K562 (cell line): ENCODE measurements around the gene LRP1-AS. TPM values are rescaled to one million over a fixed set of nuclear protein-coding genes. Genes with fewer than 3 reads are reported as not detected.

Experiments used
- ATAC-seq: fragments of 200-7000 bp; cut with Tn5 transposase; 3 replicates; pipeline ENCODE4 v1.9.1; 2020; ENCODE audit warnings: moderate library complexity
- BruUV-seq: library from RNA; stranded (reverse); fragments of 400-500 nt; replicated peaks from 2 replicates; lab custom pipeline; 2021; lab: Mats Ljungman, UMichigan
- CTCF ChIA-PET: fragments of 300-600 bp; formaldehyde crosslinking; extraction: SDS; loops from one replicate; lab custom pipeline; 2021; ENCODE audit warnings: low intra/inter-chr PET ratio; lab: Yijun Ruan, JAX
- POLR2A ChIA-PET: fragments of 300-600, 350-650 bp; sonication (Branson Sonifier 250); formaldehyde crosslinking; extraction: SDS; loops from one replicate; lab custom pipeline; 2021; ENCODE audit warnings: antibody characterized with exemption, inconsistent platforms; lab: Yijun Ruan, JAX
- DNase-seq, 4 experiments: peaks; one replicate each; pipeline versions ENCODE4 v3.0.0 to v3.0.0-alpha.2; 2011 to 2018; ENCODE audit warnings: low spot score in 3 of 4, mixed read lengths in 3 of 4; ENCODE audit errors: extremely low read depth in 1 of 4
- FAIRE-seq: peaks from 2 replicates; lab custom pipeline; 2011; peaks lifted over from hg19 to GRCh38; lab: Jason Lieb, UNC
- H2AFZ ChIP-seq: 2 replicates; pipeline ENCODE4 v1.6.0; 2011; ENCODE audit warnings: low read depth, low read length, control low read depth, inconsistent platforms
- H3K27ac ChIP-seq: fragments of 200-600 bp; 3 replicates; pipeline ENCODE4 v1.8.0; 2011; ENCODE audit warnings: low read depth, mild to moderate bottlenecking, control low read depth, inconsistent platforms, low read length, moderate library complexity, mixed read lengths; ENCODE audit errors: extremely low read depth
- H3K27me3 ChIP-seq, 2 experiments: fragments of 300-600 bp in 1 of 2; 2 replicates in 1 of 2; 3 replicates in 1 of 2; pipeline versions ENCODE4 v1.6.0 to v1.8.0; 2011; ENCODE audit warnings: inconsistent platforms in 2 of 2, low read length in 2 of 2, mild to moderate bottlenecking in 1 of 2, mixed read lengths in 1 of 2, moderate library complexity in 1 of 2; ENCODE audit not compliant: control insufficient read depth in 2 of 2, insufficient read depth in 2 of 2
- H3K36me3 ChIP-seq: fragments of 300-600 bp; 3 replicates; pipeline ENCODE4 v1.8.0; 2011; ENCODE audit warnings: mild to moderate bottlenecking, low read length, inconsistent platforms; ENCODE audit not compliant: control insufficient read depth, insufficient read depth
- H3K4me1 ChIP-seq, 2 experiments: fragments of 200-600 bp in 1 of 2; replicated peaks in 1 of 2; 2 replicates in 1 of 2; 3 replicates in 1 of 2; pipeline versions ENCODE4 v1.5.1 to v1.8.0; 2011; ENCODE audit warnings: inconsistent platforms in 2 of 2, low read length in 2 of 2, mild to moderate bottlenecking in 1 of 2, mixed read lengths in 1 of 2, moderate library complexity in 1 of 2; ENCODE audit not compliant: control insufficient read depth in 2 of 2, insufficient read depth in 2 of 2
- H3K4me2 ChIP-seq: 2 replicates; pipeline ENCODE4 v1.6.1; 2011; ENCODE audit warnings: low read length, control low read depth, inconsistent platforms, mixed read lengths; ENCODE audit not compliant: insufficient read depth
- H3K4me3 ChIP-seq: fragments of 200-600 bp; sonication (generic), shearing (Covaris generic); 2 replicates; pipeline ENCODE4 v1.5.1; 2016; ENCODE audit warnings: control low read depth, inconsistent platforms
- H3K79me2 ChIP-seq: fragments of 200-600 bp; 3 replicates; pipeline ENCODE4 v1.8.0; 2011; ENCODE audit warnings: low read length, inconsistent platforms; ENCODE audit not compliant: control insufficient read depth, insufficient read depth
- H3K9ac ChIP-seq, 2 experiments: 2 replicates each; pipeline versions ENCODE4 v1.6.0 to v1.6.1; 2011; ENCODE audit warnings: low read depth in 2 of 2, low read length in 2 of 2, control low read depth in 1 of 2, inconsistent platforms in 1 of 2, mild to moderate bottlenecking in 1 of 2, mixed read lengths in 1 of 2; ENCODE audit not compliant: insufficient read depth in 1 of 2
- H3K9me1 ChIP-seq: one replicate; pipeline ENCODE4 v1.6.0; 2011; ENCODE audit warnings: inconsistent platforms, mild to moderate bottlenecking, low read length, moderate library complexity; ENCODE audit not compliant: control insufficient read depth, insufficient read depth
- H3K9me3 ChIP-seq: replicated peaks from 2 replicates; pipeline ENCODE4 v1.5.1; 2011; ENCODE audit warnings: low read depth, low read length, inconsistent platforms; ENCODE audit not compliant: control insufficient read depth, insufficient read depth
- H4K20me1 ChIP-seq: replicated peaks from 2 replicates; pipeline ENCODE4 v1.6.1; 2011; ENCODE audit warnings: low read length, inconsistent platforms, mixed read lengths; ENCODE audit not compliant: control insufficient read depth, insufficient read depth
- NR2C1 ChIP-seq, 2 experiments: fragments of 450-650 bp; IDR thresholded peaks; 2 replicates each; pipeline ENCODE4 v1.6.1; 2017; ENCODE audit warnings: mild to moderate bottlenecking in 2 of 2, antibody characterized with exemption in 1 of 2, inconsistent platforms in 1 of 2, missing compliant biosample characterization in 1 of 2, missing genetic modification characterization in 1 of 2
- WGBS: fragments of 100-300 bp; shearing (Covaris generic); methylation state at CpG from one replicate; pipeline ENCODE4 v1.1.6; 2016; ENCODE audit warnings: low coverage, mixed read lengths; ENCODE audit not compliant: insufficient coverage; ENCODE audit errors: missing lambda C conversion rate; 5-methylcytosine and 5-hydroxymethylcytosine counted together
- in situ Hi-C: fragments of 300-500 bp; cut with MboI; formaldehyde crosslinking; loops from 4 replicates; pipeline ENCODE4 v1.15.0; 2018; ENCODE audit warnings: inconsistent platforms, mixed read lengths
- intact Hi-C: fragments of 100-400 bp; cut with micrococcal nuclease; formaldehyde crosslinking; loops from 2 replicates; pipeline ENCODE4 v1.14.2; 2022
- polyA plus RNA-seq, 8 experiments: library from polyadenylated mRNA; depleted of rRNA in 4 of 8; stranded (reverse) in 5 of 8; unstranded in 3 of 8; fragments of >200 nt; fragmentation: Nextera tagmentation in 2 of 8; fragmentation: Illumina TruSeq in 1 of 8; extraction: Ambion mirVana in 2 of 8; extraction: Trizol in 1 of 8; gene quantifications; 2 replicates each; pipeline versions ENCODE4 v1.2.1 to v1.2.3, GENCODE V29; 2011 to 2014; ENCODE audit warnings: inconsistent platforms in 1 of 8, missing spikeins in 1 of 8
- total RNA-seq, 7 experiments: library from RNA; depleted of rRNA in 6 of 7; stranded (reverse); fragments of >200 nt in 6 of 7; fragmentation: Illumina TruSeq in 2 of 7; extraction: Trizol in 2 of 7; gene quantifications; 2 replicates each; pipeline versions ENCODE4 v1.2.1 to v1.2.3, GENCODE V29; 2011 to 2021; ENCODE audit warnings: low replicate concordance in 1 of 7
- TF ChIP-seq, protein P1 (sequence below): fragments of 450-650 bp; IDR thresholded peaks from 2 replicates; pipeline ENCODE4 v1.6.1; 2016
- TF ChIP-seq, protein P2 (sequence below): fragments of 450-650 bp; IDR thresholded peaks from 2 replicates; pipeline ENCODE4 v1.7.0; 2016; ENCODE audit warnings: borderline replicate concordance
- TF ChIP-seq, protein P3 (sequence below), 2 experiments: fragments of 200-800 bp in 1 of 2; sonication (Bioruptor generic) in 1 of 2; sonication (generic) in 1 of 2; formaldehyde crosslinking in 1 of 2; IDR thresholded peaks in 1 of 2; conservative IDR thresholded peaks in 1 of 2; 2 replicates each; pipeline versions ENCODE4 v1.5.0 to v1.6.1; 2016 to 2020; ENCODE audit warnings: missing compliant biosample characterization in 1 of 2, missing genetic modification characterization in 1 of 2, missing genetic modification reagents in 1 of 2

Gene LRP1-AS
- total and polyA plus RNA-seq, 9 of the 15 experiments (the other 6 are each of a cell fraction or from before 2014, with no cell fraction given), result not detected

DNA sequence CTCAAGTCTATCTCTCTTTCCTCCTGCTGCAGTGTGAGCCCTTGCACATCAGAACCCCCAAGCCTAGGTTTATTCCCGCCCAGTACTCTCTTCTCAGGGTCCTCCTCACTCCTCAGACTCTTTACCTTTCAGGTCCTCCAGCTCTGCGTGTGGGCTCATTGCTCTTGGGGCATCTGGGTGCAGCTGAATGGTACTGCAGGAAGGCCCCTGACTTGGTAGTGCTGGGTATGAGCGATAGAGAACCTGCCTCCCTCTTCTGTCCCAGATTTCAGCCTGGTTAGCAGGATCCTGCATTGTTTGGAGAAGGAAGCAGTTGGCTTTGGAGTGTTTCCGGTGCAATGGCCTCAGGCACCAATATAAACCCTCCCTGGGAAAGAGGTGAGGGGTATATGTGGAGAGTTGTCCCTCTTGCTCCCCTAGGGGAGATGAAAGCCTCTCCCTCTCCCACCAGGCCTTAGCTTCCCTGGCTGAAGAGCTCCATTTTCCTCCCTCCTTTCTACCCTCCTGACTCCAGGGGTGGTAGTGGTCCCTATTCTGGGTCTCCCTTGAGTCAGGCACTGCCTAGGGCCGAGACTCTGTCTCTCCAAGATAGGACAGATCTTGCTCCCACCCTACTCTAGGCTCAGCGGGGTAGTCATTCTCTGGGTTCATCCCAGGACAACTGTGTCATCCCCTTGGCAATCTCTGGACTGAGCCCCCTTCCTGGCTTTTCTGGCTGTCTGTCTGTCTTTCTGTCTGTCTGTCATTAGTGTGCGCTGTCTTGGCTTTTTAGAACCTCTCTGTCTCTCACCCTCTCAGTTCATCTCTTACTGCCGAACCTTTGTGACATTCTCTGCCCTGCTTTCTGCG lies 15.3 kb downstream of the LRP1-AS start:
- Histone ChIP-seq H2AFZ (peak overlapping the region; percentile 39; the same call in 1 of the 2 replicates), H3K27ac (no peak overlapping the region), H3K36me3 (no peaks in the 10 kb centered on the region), H3K9ac (peak overlapping the region in 1 of 2 experiments; percentile 8; a peak in 1 of 4 replicates)
- 37% methylated on average over 8 of the region's 9 CpGs for WGBS
- intact Hi-C loops, result no loop called here
- TF ChIP-seq, protein P1, sequence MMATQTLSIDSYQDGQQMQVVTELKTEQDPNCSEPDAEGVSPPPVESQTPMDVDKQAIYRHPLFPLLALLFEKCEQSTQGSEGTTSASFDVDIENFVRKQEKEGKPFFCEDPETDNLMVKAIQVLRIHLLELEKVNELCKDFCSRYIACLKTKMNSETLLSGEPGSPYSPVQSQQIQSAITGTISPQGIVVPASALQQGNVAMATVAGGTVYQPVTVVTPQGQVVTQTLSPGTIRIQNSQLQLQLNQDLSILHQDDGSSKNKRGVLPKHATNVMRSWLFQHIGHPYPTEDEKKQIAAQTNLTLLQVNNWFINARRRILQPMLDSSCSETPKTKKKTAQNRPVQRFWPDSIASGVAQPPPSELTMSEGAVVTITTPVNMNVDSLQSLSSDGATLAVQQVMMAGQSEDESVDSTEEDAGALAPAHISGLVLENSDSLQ, result 0 out of 2 replicates have a peak, but pooled peaks have one; percentile 33
- TF ChIP-seq, protein P2, sequence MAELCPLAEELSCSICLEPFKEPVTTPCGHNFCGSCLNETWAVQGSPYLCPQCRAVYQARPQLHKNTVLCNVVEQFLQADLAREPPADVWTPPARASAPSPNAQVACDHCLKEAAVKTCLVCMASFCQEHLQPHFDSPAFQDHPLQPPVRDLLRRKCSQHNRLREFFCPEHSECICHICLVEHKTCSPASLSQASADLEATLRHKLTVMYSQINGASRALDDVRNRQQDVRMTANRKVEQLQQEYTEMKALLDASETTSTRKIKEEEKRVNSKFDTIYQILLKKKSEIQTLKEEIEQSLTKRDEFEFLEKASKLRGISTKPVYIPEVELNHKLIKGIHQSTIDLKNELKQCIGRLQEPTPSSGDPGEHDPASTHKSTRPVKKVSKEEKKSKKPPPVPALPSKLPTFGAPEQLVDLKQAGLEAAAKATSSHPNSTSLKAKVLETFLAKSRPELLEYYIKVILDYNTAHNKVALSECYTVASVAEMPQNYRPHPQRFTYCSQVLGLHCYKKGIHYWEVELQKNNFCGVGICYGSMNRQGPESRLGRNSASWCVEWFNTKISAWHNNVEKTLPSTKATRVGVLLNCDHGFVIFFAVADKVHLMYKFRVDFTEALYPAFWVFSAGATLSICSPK, result no peak
- TF ChIP-seq, protein P3, sequence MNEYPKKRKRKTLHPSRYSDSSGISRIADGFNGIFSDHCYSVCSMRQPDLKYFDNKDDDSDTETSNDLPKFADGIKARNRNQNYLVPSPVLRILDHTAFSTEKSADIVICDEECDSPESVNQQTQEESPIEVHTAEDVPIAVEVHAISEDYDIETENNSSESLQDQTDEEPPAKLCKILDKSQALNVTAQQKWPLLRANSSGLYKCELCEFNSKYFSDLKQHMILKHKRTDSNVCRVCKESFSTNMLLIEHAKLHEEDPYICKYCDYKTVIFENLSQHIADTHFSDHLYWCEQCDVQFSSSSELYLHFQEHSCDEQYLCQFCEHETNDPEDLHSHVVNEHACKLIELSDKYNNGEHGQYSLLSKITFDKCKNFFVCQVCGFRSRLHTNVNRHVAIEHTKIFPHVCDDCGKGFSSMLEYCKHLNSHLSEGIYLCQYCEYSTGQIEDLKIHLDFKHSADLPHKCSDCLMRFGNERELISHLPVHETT (CRISPR knock-in tag; conservative IDR thresholded peaks at IDR 0.05 in 1 of 2, IDR thresholded peaks at IDR 0.05 in 1 of 2), result no peak
- TF ChIP-seq NR2C1 (IDR thresholded peaks at IDR 0.05) (no peak), NR2C1 (tag; IDR thresholded peaks at IDR 0.05) (peak; percentile 39; the same call in 1 of the 2 replicates)
- TF ChIP-seq, all 486 proteins: peak for 2
- Histone ChIP-seq H3K9me3 (no peaks in the 10 kb centered on the region), H3K4me2 (no peak overlapping the region), H3K4me3 (no peak overlapping the region), H3K27me3 (no peaks in the 10 kb centered on the region), H3K4me1 (peaks cover 11 to 34% of the 10 kb centered on the region in 2 experiments), H3K79me2 (no peaks in the 10 kb centered on the region), H3K9me1 (no peaks in the 10 kb centered on the region), H4K20me1 (no peaks in the 10 kb centered on the region)
- no peak for FAIRE-seq
- no peak for DNase-seq
- POLR2A ChIA-PET, result interaction anchor here (0.6 to 1.4 kb wide), 2 partner anchors 20 to 45 kb away, joined by 3 to 5 read pairs; no protein-coding TSS in a partner anchor
- ATAC-seq, result no peak
- CTCF ChIA-PET, result no interaction called here
- BruUV-seq, result no TSS peak
- in situ Hi-C loops, result no loop called here
